NCI-H460 (cell line): ENCODE results near the gene FAM222B. TPM values are rescaled to one million over a fixed set of nuclear protein-coding genes. Genes with fewer than 3 reads are reported as not detected.
"Not testable (repeated sequence)": the region's sequence is repeated elsewhere in the genome, so short reads cannot be mapped to it uniquely, and the experiment has no call there.

ENCODE experiments used
- DNase-seq: peaks from one replicate; pipeline ENCODE4 v3.0.0-alpha.2; 2016; ENCODE audit warnings: low read depth; ENCODE audit errors: extremely low read depth
- polyA plus RNA-seq: library from polyadenylated mRNA; depleted of rRNA; stranded (reverse); fragments of >200 nt; gene quantifications from 2 replicates; pipeline ENCODE4 v1.2.3, GENCODE V29; 2014; cell fraction: nucleus; rRNA removed
- total RNA-seq: library from RNA; depleted of rRNA; stranded (reverse); fragments of >200 nt; shearing (Covaris generic); gene quantifications from 2 replicates; pipeline ENCODE4 v1.2.3, GENCODE V29; 2014; rRNA removed

The FAM222B gene
- total RNA-seq, result 8.1 and 9.4 TPM in 2 replicates
- 2.8 and 3.5 TPM in 2 replicates for polyA plus RNA-seq

GRCh38 chr17:28842282-28843012 lies at the start of gene FAM222B:
TSS of gene FAM222B (minus strand) at chr17:28842790. CDS start at chr17:28766667, 76,123 bp downstream.
- DNase-seq, result peak; percentile 78

- DNase-seq, result no peak
Measured at GRCh38 chr17:28892024-28892423, 49.4 kb upstream of the FAM222B start.

GRCh38 chr17:28891201-28891600 lies 48.6 kb upstream of the FAM222B start:
- no peak for DNase-seq

GRCh38 chr17:28889996-28890395 lies 47.4 kb upstream of the FAM222B start:
- no peak for DNase-seq

- DNase-seq, result no peak
Measured at GRCh38 chr17:28888832-28889231, 46.2 kb upstream of the FAM222B start.

GRCh38 chr17:28887871-28888471 lies 45.4 kb upstream of the FAM222B start:
- DNase-seq, result no peak

- no peak for DNase-seq
Measured at GRCh38 chr17:28885951-28886350, 43.4 kb upstream of the FAM222B start.

- DNase-seq, result no peak
Measured at GRCh38 chr17:28885363-28885762, 42.8 kb upstream of the FAM222B start.

GRCh38 chr17:28883967-28884702 lies 41.5 kb upstream of the FAM222B start:
- DNase-seq, result no peak

GRCh38 chr17:28882154-28882895 lies 39.7 kb upstream of the FAM222B start:
- no peak for DNase-seq

GRCh38 chr17:28881533-28882056 lies 39.0 kb upstream of the FAM222B start:
- no peak for DNase-seq

GRCh38 chr17:28880572-28880945 lies 38.0 kb upstream of the FAM222B start:
- DNase-seq, result no peak

- no peak for DNase-seq
Measured at GRCh38 chr17:28879886-28880571, 37.4 kb upstream of the FAM222B start.

GRCh38 chr17:28878981-28879380 lies 36.4 kb upstream of the FAM222B start:
- DNase-seq, result peak; percentile 46

- no peak for DNase-seq
Measured at GRCh38 chr17:28878158-28878910, 35.7 kb upstream of the FAM222B start.

GRCh38 chr17:28877150-28877711 lies 34.6 kb upstream of the FAM222B start:
- DNase-seq, result not testable (repeated sequence)

- no peak for DNase-seq
Measured at GRCh38 chr17:28875848-28876550, 33.4 kb upstream of the FAM222B start.

GRCh38 chr17:28874750-28875149 lies 32.2 kb upstream of the FAM222B start:
- DNase-seq, result no peak
